Measurements from ENCODE around the gene STK40. TPM values are rescaled to one million over a fixed set of nuclear protein-coding genes. Genes with fewer than 3 reads are reported as not detected.
A peak's percentile ranks its signal among the peaks of the same experiment; 100 is the strongest.

Gene STK40
- total and polyA plus RNA-seq, 5 experiments from 2014 or later = 21.6 to 47.8 (median 31.7) TPM

- no peak for DNase-seq
- POLR2A ChIA-PET = interaction anchor here (0.6 to 4.3 kb wide), 10 partner anchors 10 to 190 kb away, joined by 3 to 59 read pairs (median 4); partner anchors contain the start of gene LSM10
These were observed 34.3 kb downstream of the STK40 start for GRCh38 chr1:36351227-36351977.

GRCh38 chr1:36350659-36351226 lies 35.0 kb downstream of the STK40 start:
- Mint-ChIP-seq H3K27ac (peak overlapping the region; percentile 36 to 94 (median 81)), H3K4me3 (peak overlapping the region in 8 of 10 donors; percentile 12 to 75 (median 62)), H3K27me3 (no peaks in the 10 kb centered on the region), H3K9me3 (no peaks in the 10 kb centered on the region), H3K4me1 (peaks cover 14 to 32% (median 19%) of the 10 kb centered on the region in 4 donors), H3K36me3 (peaks cover 0 to 47% (median 14%) of the 10 kb centered on the region in 3 donors)
- ATAC-seq = peak; percentile 99 to 100
- POLR2A ChIA-PET = interaction anchor here (0.9 to 4.3 kb wide), 10 partner anchors 10 to 420 kb away, joined by 3 to 59 read pairs (median 4); partner anchors contain the start of genes AGO3, LSM10 and STK40
- peak in 8 of 10 donors; percentile 37 to 65 (median 46) for DNase-seq

More at GRCh38 chr1:36351227-36351977, 34.3 kb downstream of the STK40 start:
- Mint-ChIP-seq H3K4me1 (peaks cover 14 to 32% (median 19%) of the 10 kb centered on the region in 4 donors), H3K9me3 (no peaks in the 10 kb centered on the region), H3K4me3 (peak overlapping the region in 3 of 10 donors; percentile 54 to 69 (median 59)), H3K27ac (peak overlapping the region in 9 of 10 donors; percentile 11 to 89 (median 55)), H3K36me3 (peaks cover 0 to 48% (median 18%) of the 10 kb centered on the region in 3 donors), H3K27me3 (no peaks in the 10 kb centered on the region)
- peak in 1 of 2 donors; percentile 12 for ATAC-seq

- no peak for DNase-seq
- no peaks in the 10 kb centered on the region for H3K9me3 Mint-ChIP-seq
- peaks cover 16 to 32% (median 21%) of the 10 kb centered on the region in 4 donors for H3K4me1 Mint-ChIP-seq
- no peak for ATAC-seq
- POLR2A ChIA-PET = interaction anchor here (0.5 to 4.3 kb wide), 5 partner anchors 17 to 419 kb away, joined by 3 to 59 read pairs (median 3); partner anchors contain the start of genes AGO3 and STK40
- H3K27me3 Mint-ChIP-seq = no peaks in the 10 kb centered on the region
- no peak overlapping the region for H3K4me3 Mint-ChIP-seq
- no peak overlapping the region for H3K27ac Mint-ChIP-seq
- H3K36me3 Mint-ChIP-seq = peaks cover 0 to 45% (median 14%) of the 10 kb centered on the region in 3 donors
These were observed 35.9 kb downstream of the STK40 start for GRCh38 chr1:36349839-36350238.

- POLR2A ChIA-PET = interaction anchor here (0.5 to 4.3 kb wide), 5 partner anchors 18 to 418 kb away, joined by 3 to 59 read pairs (median 3); partner anchors contain the start of genes AGO3 and STK40
- Mint-ChIP-seq H3K9me3 (no peaks in the 10 kb centered on the region), H3K4me3 (no peak overlapping the region), H3K27ac (peak overlapping the region in 1 of 10 donors; percentile 10), H3K27me3 (no peaks in the 10 kb centered on the region), H3K4me1 (peaks cover 19 to 32% (median 25%) of the 10 kb centered on the region in 4 donors), H3K36me3 (peaks cover 0 to 45% (median 13%) of the 10 kb centered on the region in 3 donors)
- ATAC-seq (no peak), DNase-seq (no peak)
These were observed 36.5 kb downstream of the STK40 start for GRCh38 chr1:36349241-36349671.

- H3K4me1 Mint-ChIP-seq = peaks cover 14 to 38% (median 27%) of the 10 kb centered on the region in 4 donors
These were observed 38.9 kb downstream of the STK40 start for GRCh38 chr1:36346741-36347370.

GRCh38 chr1:36345353-36345752 lies 40.4 kb downstream of the STK40 start:
- H3K27me3 Mint-ChIP-seq = no peaks in the 10 kb centered on the region
- H3K9me3 Mint-ChIP-seq = no peaks in the 10 kb centered on the region
- no peak for ATAC-seq
- peaks cover 0 to 48% (median 14%) of the 10 kb centered on the region in 3 donors for H3K36me3 Mint-ChIP-seq
- POLR2A ChIA-PET = interaction anchor here (1.2 to 1.4 kb wide), 2 partner anchors 21 to 24 kb away, joined by 4 to 5 read pairs; no protein-coding TSS in a partner anchor
- no peak for DNase-seq
- peaks cover 8 to 25% (median 13%) of the 10 kb centered on the region in 4 donors for H3K4me1 Mint-ChIP-seq
- no peak overlapping the region for H3K4me3 Mint-ChIP-seq
- H3K27ac Mint-ChIP-seq = peak overlapping the region in 1 of 10 donors; percentile 43

More at GRCh38 chr1:36346741-36347370, 38.9 kb downstream of the STK40 start:
- Mint-ChIP-seq H3K27ac (peak overlapping the region in 1 of 10 donors; percentile 68), H3K4me3 (no peak overlapping the region), H3K27me3 (no peaks in the 10 kb centered on the region), H3K9me3 (no peaks in the 10 kb centered on the region), H3K36me3 (peaks cover 0 to 42% (median 10%) of the 10 kb centered on the region in 3 donors)
- DNase-seq (no peak), ATAC-seq (no peak)
- POLR2A ChIA-PET = interaction anchor here (0.5 to 1.7 kb wide), 4 partner anchors 14 to 165 kb away, joined by 3 to 6 read pairs (median 4); no protein-coding TSS in a partner anchor

GRCh38 chr1:36344395-36344680 lies 41.4 kb downstream of the STK40 start:
- ATAC-seq = no peak
- no peak for DNase-seq
- peak overlapping the region in 2 of 10 donors; percentile 19 to 82 for H3K27ac Mint-ChIP-seq
- POLR2A ChIA-PET = interaction anchor here (0.6 to 2.9 kb wide), 2 partner anchors 23 to 41 kb away, joined by 5 to 26 read pairs; no protein-coding TSS in a partner anchor
- no peak overlapping the region for H3K4me3 Mint-ChIP-seq
- peaks cover 7 to 23% (median 13%) of the 10 kb centered on the region in 4 donors for H3K4me1 Mint-ChIP-seq
- H3K36me3 Mint-ChIP-seq = peaks cover 0 to 52% (median 16%) of the 10 kb centered on the region in 3 donors
- no peaks in the 10 kb centered on the region for H3K9me3 Mint-ChIP-seq
- H3K27me3 Mint-ChIP-seq = no peaks in the 10 kb centered on the region

GRCh38 chr1:36343651-36344394 lies 41.9 kb downstream of the STK40 start:
- peak overlapping the region in 2 of 10 donors; percentile 13 to 17 for H3K27ac Mint-ChIP-seq
- no peak for DNase-seq
- H3K9me3 Mint-ChIP-seq = no peaks in the 10 kb centered on the region
- H3K27me3 Mint-ChIP-seq = no peaks in the 10 kb centered on the region
- POLR2A ChIA-PET = interaction anchor here (0.6 to 2.9 kb wide), 3 partner anchors 24 to 76 kb away, joined by 5 to 26 read pairs (median 12); no protein-coding TSS in a partner anchor
- peaks cover 0 to 55% (median 16%) of the 10 kb centered on the region in 3 donors for H3K36me3 Mint-ChIP-seq
- no peak for ATAC-seq
- H3K4me1 Mint-ChIP-seq = peaks cover 9 to 23% (median 13%) of the 10 kb centered on the region in 4 donors
- H3K4me3 Mint-ChIP-seq = no peak overlapping the region

- peak; percentile 49 to 81 (median 62) for DNase-seq
- peak; percentile 84 to 96 for ATAC-seq
- Mint-ChIP-seq H3K9me3 (no peaks in the 10 kb centered on the region), H3K36me3 (peaks cover 0 to 46% (median 14%) of the 10 kb centered on the region in 3 donors), H3K4me3 (peak overlapping the region in 1 of 10 donors; percentile 23), H3K27ac (peak overlapping the region in 5 of 10 donors; percentile 66 to 91 (median 85)), H3K27me3 (no peaks in the 10 kb centered on the region), H3K4me1 (peaks cover 11 to 28% (median 16%) of the 10 kb centered on the region in 4 donors)
- POLR2A ChIA-PET = interaction anchor here (0.7 to 2.9 kb wide), 7 partner anchors 20 to 81 kb away, joined by 3 to 26 read pairs (median 5); partner anchors contain the start of gene SH3D21
These were observed 43.1 kb downstream of the STK40 start for GRCh38 chr1:36342426-36343185.

GRCh38 chr1:36341626-36342320 lies 44.0 kb downstream of the STK40 start:
- POLR2A ChIA-PET = interaction anchor here (0.9 to 2.9 kb wide), 6 partner anchors 20 to 82 kb away, joined by 4 to 26 read pairs (median 5); partner anchors contain the start of gene SH3D21
- Mint-ChIP-seq H3K4me1 (peaks cover 12 to 28% (median 16%) of the 10 kb centered on the region in 4 donors), H3K36me3 (peaks cover 0 to 39% (median 8%) of the 10 kb centered on the region in 3 donors), H3K4me3 (no peak overlapping the region), H3K9me3 (no peaks in the 10 kb centered on the region), H3K27me3 (no peaks in the 10 kb centered on the region), H3K27ac (no peak overlapping the region)
- ATAC-seq = no peak
- no peak for DNase-seq
